WTC11 (cell line): Measurements from ENCODE around the gene SHOX.

ENCODE experiments used
- CTCF ChIP-seq: fragments of 200-600 bp; IDR thresholded peaks from 2 replicates; pipeline ENCODE4 v1.8.0; 2022; ENCODE audit warnings: antibody characterized with exemption
- E2F1 ChIP-seq: sonication (generic); formaldehyde crosslinking; IDR thresholded peaks from 2 replicates; pipeline ENCODE4 v1.8.0; 2022; ENCODE audit warnings: mild to moderate bottlenecking, missing genetic modification reagents
- E2F5 ChIP-seq: sonication (generic); formaldehyde crosslinking; IDR thresholded peaks from 2 replicates; pipeline ENCODE4 v1.8.1; 2022; ENCODE audit warnings: mild to moderate bottlenecking, moderate library complexity, missing genetic modification reagents
- MAX ChIP-seq: sonication (generic); formaldehyde crosslinking; IDR thresholded peaks from 2 replicates; pipeline ENCODE4 v1.8.0; 2022; ENCODE audit warnings: mild to moderate bottlenecking, missing genetic modification reagents
- NR3C1 ChIP-seq: sonication (generic); formaldehyde crosslinking; conservative IDR thresholded peaks from 2 replicates; pipeline ENCODE4 v1.8.1; 2023; ENCODE audit warnings: low read depth, mild to moderate bottlenecking, missing genetic modification reagents
- OVOL2 ChIP-seq: fragments of 250-450 bp; sonication (Bioruptor Pico); IDR thresholded peaks from 2 replicates; pipeline ENCODE4 v1.9.0; 2021; ENCODE audit warnings: mild to moderate bottlenecking, borderline replicate concordance
- SMAD3 ChIP-seq: sonication (generic); formaldehyde crosslinking; IDR thresholded peaks from 2 replicates; pipeline ENCODE4 v1.8.0; 2022; ENCODE audit warnings: missing genetic modification reagents, mild to moderate bottlenecking, borderline replicate concordance
- ZNF138 ChIP-seq: sonication (generic); formaldehyde crosslinking; conservative IDR thresholded peaks from 2 replicates; pipeline ENCODE4 v1.8.1; 2022; ENCODE audit warnings: mild to moderate bottlenecking, moderate library complexity, missing genetic modification reagents
- TF ChIP-seq, protein P1 (sequence below): sonication (generic); formaldehyde crosslinking; IDR thresholded peaks from 2 replicates; pipeline ENCODE4 v1.8.0; 2023; ENCODE audit warnings: missing genetic modification reagents

DNA sequence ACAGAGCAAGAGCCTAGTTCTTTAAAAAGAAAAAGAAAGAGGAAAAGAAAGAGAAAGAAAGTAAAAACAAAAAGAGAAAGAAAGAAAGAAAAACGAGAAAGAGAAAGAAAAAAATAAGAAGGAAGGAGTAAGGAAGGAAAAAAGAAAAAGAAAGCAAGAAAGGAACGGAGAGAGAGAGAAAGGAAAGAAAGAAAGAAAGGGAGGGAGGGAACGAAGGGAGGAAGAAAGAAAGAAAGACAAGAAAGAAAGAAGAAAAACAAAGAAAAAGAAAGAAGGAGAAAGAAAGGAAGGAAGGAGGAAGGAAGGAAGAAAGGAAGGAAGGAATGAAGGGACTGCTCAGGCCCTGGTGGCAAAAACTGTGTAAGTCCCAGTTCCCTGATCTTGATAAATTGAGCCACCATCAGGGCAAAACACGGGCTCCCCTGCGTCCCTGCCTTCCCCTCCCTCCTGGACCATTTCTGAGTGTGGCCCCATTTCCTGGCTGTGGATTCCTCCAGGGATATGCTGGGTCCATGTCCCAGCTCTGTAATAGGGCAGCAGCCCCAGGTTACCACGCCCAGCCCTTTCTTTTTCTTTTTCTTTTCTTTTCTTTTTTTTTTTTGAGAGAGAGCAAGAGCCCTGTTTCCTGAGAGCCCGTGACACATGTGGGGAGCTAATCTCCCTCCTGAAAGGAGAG, 44.8 kb downstream of the SHOX start:
- TF ChIP-seq, protein P1, sequence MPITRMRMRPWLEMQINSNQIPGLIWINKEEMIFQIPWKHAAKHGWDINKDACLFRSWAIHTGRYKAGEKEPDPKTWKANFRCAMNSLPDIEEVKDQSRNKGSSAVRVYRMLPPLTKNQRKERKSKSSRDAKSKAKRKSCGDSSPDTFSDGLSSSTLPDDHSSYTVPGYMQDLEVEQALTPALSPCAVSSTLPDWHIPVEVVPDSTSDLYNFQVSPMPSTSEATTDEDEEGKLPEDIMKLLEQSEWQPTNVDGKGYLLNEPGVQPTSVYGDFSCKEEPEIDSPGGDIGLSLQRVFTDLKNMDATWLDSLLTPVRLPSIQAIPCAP (CRISPR knock-in tag): no peak
- TF ChIP-seq ZNF138 (CRISPR knock-in tag): no peak
- TF ChIP-seq NR3C1: no peak
- TF ChIP-seq CTCF: no peak
- TF ChIP-seq SMAD3: no peak
- no peak for TF ChIP-seq MAX (CRISPR knock-in tag)
- TF ChIP-seq OVOL2 (CRISPR knock-in tag): no peak
- no peak for TF ChIP-seq E2F5 (CRISPR knock-in tag)
- TF ChIP-seq E2F1 (CRISPR knock-in tag): no peak
